Cortex of kidney (tissue), 1 donor: Measurements from ENCODE around the gene EBI3.
"Not testable (repeated sequence)": the region's sequence is repeated elsewhere in the genome, so short reads cannot be mapped to it uniquely, and the experiment has no call there.

ENCODE experiments used
- DNase-seq: peaks from one replicate; lab custom pipeline; 2025; lab: John Stamatoyannopoulos, UW

EBI3 gene

GRCh38 chr19:4234862-4235201 is 5.5 kb downstream of the EBI3 start:
- no peak for DNase-seq

GRCh38 chr19:4237510-4237909 is 8.2 kb downstream of the EBI3 start:
- DNase-seq, result not testable (repeated sequence)

GRCh38 chr19:4238831-4239230 is 9.5 kb downstream of the EBI3 start:
- DNase-seq, result no peak

GRCh38 chr19:4241824-4242430 is 12.6 kb downstream of the EBI3 start:
- DNase-seq, result no peak

GRCh38 chr19:4245938-4246337 is 16.6 kb downstream of the EBI3 start:
- DNase-seq, result not testable (repeated sequence)

- no peak for DNase-seq
Measured at GRCh38 chr19:4246767-4247593, 17.7 kb downstream of the EBI3 start, which contains the start of gene YJU2. Gene YJU2, plus strand, starts transcription at chr19:4247080. Its CDS starts 67 bp downstream, at chr19:4247147.

GRCh38 chr19:4256563-4256962 is 27.2 kb downstream of the EBI3 start:
- DNase-seq, result no peak

GRCh38 chr19:4257025-4257424 is 27.7 kb downstream of the EBI3 start:
- DNase-seq, result no peak

GRCh38 chr19:4258181-4258580 is 28.9 kb downstream of the EBI3 start:
- DNase-seq, result no peak

- no peak for DNase-seq
Measured at GRCh38 chr19:4260613-4261191, 31.4 kb downstream of the EBI3 start.

GRCh38 chr19:4264812-4265211 is 35.5 kb downstream of the EBI3 start:
- no peak for DNase-seq

GRCh38 chr19:4266253-4267000 is 37.1 kb downstream of the EBI3 start:
- DNase-seq, result no peak

GRCh38 chr19:4267101-4267900 is 38.0 kb downstream of the EBI3 start:
- no peak for DNase-seq

- DNase-seq, result no peak
Measured at GRCh38 chr19:4267901-4268815, 38.8 kb downstream of the EBI3 start.

- no peak for DNase-seq
Measured at GRCh38 chr19:4268816-4269430, 39.6 kb downstream of the EBI3 start.

- no peak for DNase-seq
Measured at GRCh38 chr19:4272894-4273293, 43.6 kb downstream of the EBI3 start.

- DNase-seq, result not testable (repeated sequence)
Measured at GRCh38 chr19:4274321-4274686, 45.0 kb downstream of the EBI3 start.

- DNase-seq, result no peak
Measured at GRCh38 chr19:4277191-4277696, 47.9 kb downstream of the EBI3 start.

GRCh38 chr19:4278010-4278409 is 48.7 kb downstream of the EBI3 start:
- no peak for DNase-seq
